Activated naive CD8-positive, alpha-beta T cell treated with anti-CD3 and anti-CD28 coated beads for 36 hours (primary cell): Measurements from ENCODE around the gene TTC23L. TPM values are rescaled to one million over a fixed set of nuclear protein-coding genes. Genes with fewer than 3 reads are reported as not detected.

Experiments used
- DNase-seq: peaks from one replicate; pipeline ENCODE4 v3.0.0; 2021
- H3K27ac Mint-ChIP-seq: one replicate; pipeline ENCODE4 v1.8.0; 2022; ENCODE audit warnings: mild to moderate bottlenecking, moderate library complexity, mixed read lengths
- H3K27me3 Mint-ChIP-seq: one replicate; pipeline ENCODE4 v1.8.0; 2022; ENCODE audit warnings: mild to moderate bottlenecking, mixed read lengths
- H3K36me3 Mint-ChIP-seq: one replicate; pipeline ENCODE4 v1.8.0; 2021; ENCODE audit warnings: mild to moderate bottlenecking, mixed read lengths
- H3K4me1 Mint-ChIP-seq: one replicate; pipeline ENCODE4 v1.8.0; 2021; ENCODE audit warnings: mixed read lengths
- H3K4me3 Mint-ChIP-seq: one replicate; pipeline ENCODE4 v1.8.0; 2022; ENCODE audit warnings: mild to moderate bottlenecking, moderate library complexity, mixed read lengths
- H3K9me3 Mint-ChIP-seq: one replicate; pipeline ENCODE4 v1.8.0; 2022; ENCODE audit warnings: mixed read lengths
- total RNA-seq, 2 experiments: library from RNA; stranded (reverse); gene quantifications; one replicate each; pipeline ENCODE4 v1.2.3, GENCODE V29; 2021

The TTC23L gene
- total RNA-seq, 2 experiments from 2014 or later: 0.30 TPM; not detected in 1

DNA sequence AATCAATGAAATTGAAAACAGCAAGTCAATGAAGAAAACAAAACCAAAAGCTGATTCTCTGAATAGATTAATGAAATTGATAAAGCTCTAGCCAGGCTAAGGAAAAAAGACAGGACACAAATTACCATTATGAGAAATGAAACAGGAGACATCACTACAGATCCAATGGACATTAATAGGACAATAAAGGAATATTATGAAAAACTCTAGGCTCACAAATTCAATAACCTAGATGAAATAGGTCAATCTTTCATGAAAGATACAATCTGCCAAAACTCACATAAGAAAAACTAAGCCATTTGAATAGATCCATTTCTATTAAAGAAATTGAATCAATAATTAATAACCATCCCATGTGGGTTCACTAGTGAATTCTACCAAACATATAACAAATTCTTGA, 37.3 kb downstream of the TTC23L start:
- H3K27me3 Mint-ChIP-seq: no peaks in the 10 kb centered on the region
- no peak overlapping the region for H3K4me3 Mint-ChIP-seq
- no peak overlapping the region for H3K27ac Mint-ChIP-seq
- peaks cover 7% of the 10 kb centered on the region for H3K9me3 Mint-ChIP-seq
- no peaks in the 10 kb centered on the region for H3K4me1 Mint-ChIP-seq
- H3K36me3 Mint-ChIP-seq: no peaks in the 10 kb centered on the region
- no peak for DNase-seq

DNA sequence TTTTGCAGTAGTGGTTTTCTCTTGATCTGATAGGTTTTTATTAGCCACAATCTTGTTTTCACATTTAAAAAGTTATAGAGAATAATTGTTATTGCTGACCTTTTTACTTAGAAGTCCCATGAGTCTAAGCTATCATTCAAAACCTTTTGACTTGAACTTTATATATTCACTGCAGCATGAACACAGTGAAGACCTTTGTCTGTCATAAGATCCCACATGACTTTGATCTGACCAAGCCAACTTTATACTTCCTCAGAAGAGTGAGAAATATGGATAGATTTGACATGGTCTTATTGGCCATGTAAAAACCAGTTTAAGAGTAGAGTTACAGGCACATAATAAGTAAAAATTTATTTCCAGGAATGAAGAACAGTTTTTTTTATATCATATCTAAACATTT, 42.3 kb downstream of the TTC23L start:
- no peak overlapping the region for H3K4me3 Mint-ChIP-seq
- no peak overlapping the region for H3K27ac Mint-ChIP-seq
- DNase-seq: no peak
- H3K9me3 Mint-ChIP-seq: peaks cover under 1% of the 10 kb centered on the region
- H3K4me1 Mint-ChIP-seq: no peaks in the 10 kb centered on the region
- H3K27me3 Mint-ChIP-seq: no peaks in the 10 kb centered on the region
- no peaks in the 10 kb centered on the region for H3K36me3 Mint-ChIP-seq

DNA sequence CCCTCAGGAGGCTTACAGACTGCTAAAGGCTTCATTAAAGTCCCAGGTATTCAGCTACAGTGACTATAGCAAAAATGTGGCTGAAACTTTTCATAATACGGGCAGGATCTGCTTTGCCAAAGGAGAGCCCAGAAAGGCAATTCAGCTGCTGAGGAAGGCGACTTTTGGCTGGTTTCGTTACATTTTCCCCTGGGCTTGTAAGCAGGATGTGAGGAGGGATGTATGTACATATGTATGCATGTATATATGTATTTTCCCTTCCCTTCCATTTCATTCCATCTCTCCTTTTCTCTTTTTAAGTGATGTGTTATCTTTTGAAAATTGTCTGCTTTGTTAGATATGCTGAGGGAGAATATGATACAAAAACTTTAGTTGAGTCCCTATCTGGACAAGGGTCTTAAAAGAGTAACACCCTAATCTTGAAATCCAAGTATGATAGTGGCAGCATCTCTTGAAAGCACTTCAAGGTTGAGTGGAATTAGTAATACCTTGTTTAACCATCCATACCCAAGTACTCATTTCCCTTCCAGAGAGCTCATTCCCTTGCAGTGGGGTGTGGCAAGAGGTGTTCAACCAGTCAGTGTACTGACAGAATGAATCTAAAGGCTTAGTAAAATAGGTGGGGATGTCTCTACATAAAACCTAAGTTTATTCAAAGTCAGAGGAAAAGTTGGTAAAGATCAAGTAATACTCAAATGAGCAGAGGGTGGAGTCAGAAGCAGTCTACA, 47.6 kb downstream of the TTC23L start:
- Mint-ChIP-seq H3K9me3 (no peaks in the 10 kb centered on the region), H3K4me3 (no peak overlapping the region), H3K36me3 (no peaks in the 10 kb centered on the region), H3K4me1 (no peaks in the 10 kb centered on the region), H3K27me3 (no peaks in the 10 kb centered on the region), H3K27ac (no peak overlapping the region)
- DNase-seq: no peak

DNA sequence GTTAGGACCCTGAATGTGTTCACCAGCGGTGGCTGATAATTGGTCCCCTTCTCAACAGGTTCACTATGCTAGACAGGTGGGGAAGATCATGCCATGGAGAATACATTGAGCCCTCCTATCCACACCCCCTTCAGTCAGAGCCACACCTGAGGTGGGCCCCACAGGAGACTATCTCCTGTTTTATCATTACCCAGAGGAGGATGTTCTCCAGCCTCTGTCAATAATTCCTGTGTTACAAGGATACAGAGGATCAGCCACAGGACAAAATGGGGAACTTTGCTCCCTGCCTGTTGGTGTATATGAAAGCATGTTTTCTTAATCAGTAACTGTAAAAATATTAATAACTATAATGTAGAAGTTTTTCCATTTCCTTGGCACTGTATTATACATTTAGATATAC, 50.4 kb downstream of the TTC23L start:
- Mint-ChIP-seq H3K27me3 (no peaks in the 10 kb centered on the region), H3K9me3 (no peaks in the 10 kb centered on the region), H3K27ac (no peak overlapping the region), H3K36me3 (no peaks in the 10 kb centered on the region), H3K4me1 (no peaks in the 10 kb centered on the region), H3K4me3 (no peak overlapping the region)
- no peak for DNase-seq

DNA sequence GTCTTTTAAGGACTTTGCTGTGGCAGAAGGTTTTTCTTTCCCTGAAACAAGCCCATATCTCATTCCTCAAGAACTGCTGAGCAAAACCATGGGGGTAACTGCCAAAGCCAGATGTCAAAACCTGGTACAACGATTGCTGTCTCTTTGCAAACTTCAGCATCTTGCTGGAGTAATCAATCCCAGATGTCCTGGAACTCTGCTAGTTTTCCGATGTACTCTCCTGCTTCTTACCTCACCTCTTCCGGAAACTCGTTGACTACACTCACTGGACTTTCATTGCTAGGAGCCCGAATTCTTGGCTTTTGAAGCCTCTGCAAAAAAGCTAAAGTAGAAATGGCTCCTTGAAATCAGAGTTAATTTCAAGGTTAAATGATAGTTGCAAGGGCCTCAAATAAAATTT, 53.0 kb downstream of the TTC23L start:
- H3K27me3 Mint-ChIP-seq: no peaks in the 10 kb centered on the region
- H3K36me3 Mint-ChIP-seq: no peaks in the 10 kb centered on the region
- DNase-seq: no peak
- H3K9me3 Mint-ChIP-seq: no peaks in the 10 kb centered on the region
- H3K4me1 Mint-ChIP-seq: no peaks in the 10 kb centered on the region
- H3K27ac Mint-ChIP-seq: no peak overlapping the region
- H3K4me3 Mint-ChIP-seq: no peak overlapping the region

DNA sequence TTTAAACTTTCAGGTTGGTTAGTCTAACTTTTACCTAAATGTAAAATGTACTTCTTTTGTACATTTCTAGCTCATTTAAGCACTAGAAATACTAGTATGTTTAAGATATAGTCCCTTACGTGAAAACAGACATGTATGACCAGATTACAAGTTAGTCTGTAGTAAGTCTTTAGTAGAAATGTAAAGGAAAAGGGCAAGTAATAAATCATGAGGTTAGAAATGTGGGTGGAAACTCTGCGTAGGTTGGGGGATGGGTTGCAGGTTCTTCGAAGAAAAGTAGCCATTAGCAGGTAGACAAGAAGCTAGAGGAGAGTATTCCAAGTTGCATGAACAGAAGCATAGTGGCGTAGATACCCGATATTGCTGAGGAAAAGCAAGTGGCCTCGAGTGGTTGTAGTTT, 53.5 kb downstream of the TTC23L start:
- no peak overlapping the region for H3K27ac Mint-ChIP-seq
- no peaks in the 10 kb centered on the region for H3K4me1 Mint-ChIP-seq
- DNase-seq: no peak
- H3K27me3 Mint-ChIP-seq: no peaks in the 10 kb centered on the region
- no peaks in the 10 kb centered on the region for H3K9me3 Mint-ChIP-seq
- no peak overlapping the region for H3K4me3 Mint-ChIP-seq
- no peaks in the 10 kb centered on the region for H3K36me3 Mint-ChIP-seq

DNA sequence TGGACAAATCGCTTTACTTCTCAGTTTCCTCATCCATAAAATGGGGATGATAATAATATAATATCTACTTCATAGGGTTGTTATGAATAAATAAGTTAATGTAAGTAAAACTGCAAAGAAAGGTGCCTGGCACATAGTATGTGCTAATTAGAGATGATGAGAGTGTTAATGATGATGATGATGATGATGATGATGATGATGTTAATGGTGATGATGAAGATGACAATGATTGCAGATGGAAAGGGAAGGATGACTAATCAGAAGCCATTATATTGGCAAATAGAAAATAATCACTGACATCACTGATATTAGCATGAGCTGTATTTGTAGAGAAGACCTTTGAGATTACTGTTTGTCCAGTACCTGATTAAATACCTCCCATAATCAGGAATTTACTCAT, 55.8 kb downstream of the TTC23L start:
- no peak for DNase-seq
- Mint-ChIP-seq H3K36me3 (no peaks in the 10 kb centered on the region), H3K27ac (no peak overlapping the region), H3K4me3 (no peak overlapping the region), H3K4me1 (no peaks in the 10 kb centered on the region), H3K27me3 (no peaks in the 10 kb centered on the region), H3K9me3 (no peaks in the 10 kb centered on the region)

DNA sequence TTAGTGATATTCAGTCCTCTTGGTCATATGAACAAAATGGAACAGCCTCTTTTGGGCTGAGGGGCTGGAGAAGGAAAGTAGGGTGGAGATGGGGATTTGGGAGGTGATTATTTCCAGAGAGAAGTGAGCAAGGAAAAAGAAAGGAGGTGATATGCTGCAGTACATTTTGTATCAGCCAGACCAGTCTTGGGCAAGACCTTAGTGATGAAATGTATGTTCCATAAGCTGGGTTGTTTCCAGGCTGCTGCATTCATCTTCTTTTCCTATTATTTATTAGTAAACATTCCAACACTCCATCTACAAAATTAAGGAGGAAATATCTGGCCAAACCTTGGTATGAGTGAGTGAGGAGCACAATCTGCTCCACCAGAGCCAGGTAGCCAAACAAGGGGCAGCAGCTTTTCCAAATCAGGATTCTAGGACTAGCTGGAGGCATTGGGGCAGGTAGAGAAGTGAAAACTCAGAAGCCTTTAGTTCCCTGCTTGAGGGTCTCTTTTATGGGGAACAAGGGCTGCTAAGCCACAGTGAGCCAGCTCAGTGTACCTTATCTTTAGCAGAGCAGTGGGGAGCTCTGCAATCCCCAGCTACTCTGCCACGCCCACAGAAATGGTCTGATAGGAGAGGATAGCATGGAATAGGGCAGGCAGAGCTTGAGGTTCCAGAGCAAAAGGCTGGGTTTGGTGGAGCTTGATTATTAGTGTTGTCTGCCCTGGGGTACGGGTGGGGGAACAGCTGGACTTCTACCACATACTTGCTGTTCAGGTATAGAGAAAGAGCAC, 56.9 kb downstream of the TTC23L start:
- Mint-ChIP-seq H3K4me3 (no peak overlapping the region), H3K9me3 (no peaks in the 10 kb centered on the region), H3K27me3 (no peaks in the 10 kb centered on the region), H3K36me3 (no peaks in the 10 kb centered on the region), H3K4me1 (no peaks in the 10 kb centered on the region), H3K27ac (no peak overlapping the region)
- DNase-seq: no peak

DNA sequence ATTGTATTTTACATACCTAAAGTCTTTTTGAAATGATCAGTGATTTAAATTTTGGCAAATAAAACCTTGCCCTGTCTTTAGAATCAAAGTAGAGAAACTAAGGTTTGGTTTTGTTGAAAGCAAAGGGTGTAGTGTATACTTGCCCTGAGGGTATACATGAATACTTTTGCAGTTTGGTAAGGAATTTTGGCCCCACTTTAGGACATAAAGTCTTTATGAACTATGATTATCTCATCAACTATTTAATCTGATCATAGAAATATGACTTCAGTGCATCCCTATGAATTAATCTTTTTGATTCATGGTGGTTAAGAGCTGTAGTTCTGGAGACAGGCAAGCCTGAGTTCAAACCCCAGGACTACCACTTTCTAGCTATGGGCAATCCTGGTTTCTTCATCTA, 58.7 kb downstream of the TTC23L start:
- no peaks in the 10 kb centered on the region for H3K4me1 Mint-ChIP-seq
- no peaks in the 10 kb centered on the region for H3K9me3 Mint-ChIP-seq
- no peak for DNase-seq
- no peaks in the 10 kb centered on the region for H3K27me3 Mint-ChIP-seq
- H3K4me3 Mint-ChIP-seq: no peak overlapping the region
- H3K36me3 Mint-ChIP-seq: peaks cover 3% of the 10 kb centered on the region
- H3K27ac Mint-ChIP-seq: no peak overlapping the region

DNA sequence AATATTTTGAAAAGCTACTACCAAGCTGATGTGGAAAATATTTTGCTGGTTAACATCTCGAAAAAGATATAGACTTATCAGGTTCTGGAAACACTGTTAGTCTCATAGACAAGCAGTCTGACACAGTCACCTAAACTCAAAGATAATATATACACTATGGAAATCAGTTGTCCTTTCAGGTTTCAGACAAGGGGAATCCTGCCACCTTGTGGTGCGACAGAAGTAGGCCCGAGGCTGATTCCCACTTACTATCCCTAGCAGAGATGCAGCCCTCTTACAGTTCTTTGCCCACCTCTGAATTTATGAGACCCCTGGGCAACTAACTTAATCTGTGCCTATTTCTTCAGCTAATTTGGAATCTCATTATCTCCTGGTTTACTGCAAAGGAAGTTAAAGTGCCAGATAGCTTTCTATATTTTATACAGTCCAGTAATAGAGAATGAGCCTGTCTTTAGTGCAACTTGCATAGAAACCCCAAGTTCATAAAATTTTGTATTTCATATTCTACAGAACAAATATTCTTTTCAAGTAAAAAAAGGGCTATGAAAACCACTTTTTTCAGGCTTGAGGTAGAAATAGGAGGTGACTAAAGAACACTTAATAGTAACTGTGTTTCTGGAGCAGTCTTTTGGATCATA, 59.4 kb downstream of the TTC23L start:
- H3K36me3 Mint-ChIP-seq: peaks cover 5% of the 10 kb centered on the region
- no peaks in the 10 kb centered on the region for H3K27me3 Mint-ChIP-seq
- no peaks in the 10 kb centered on the region for H3K4me1 Mint-ChIP-seq
- peak; percentile 45 for DNase-seq
- H3K4me3 Mint-ChIP-seq: no peak overlapping the region
- H3K9me3 Mint-ChIP-seq: no peaks in the 10 kb centered on the region
- H3K27ac Mint-ChIP-seq: no peak overlapping the region

DNA sequence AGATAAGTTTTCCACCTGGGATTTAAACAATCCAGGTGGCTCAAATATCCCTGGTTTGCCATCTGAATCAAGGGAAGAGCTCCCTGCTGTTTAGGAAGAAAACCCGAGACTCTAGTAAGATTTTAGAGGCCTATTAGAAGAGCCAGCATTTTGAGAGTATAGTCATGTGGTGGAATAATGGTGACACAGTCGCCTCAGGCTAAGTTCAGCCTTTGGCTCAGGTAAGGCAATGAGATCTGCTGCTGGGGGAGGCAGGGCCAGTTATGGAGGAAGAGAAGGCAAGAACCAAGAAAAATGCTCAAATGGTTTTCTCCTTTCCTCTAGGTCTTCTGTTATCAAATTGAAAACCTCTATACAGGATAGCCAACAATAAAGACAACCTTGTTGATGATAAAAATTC, 60.1 kb downstream of the TTC23L start:
- DNase-seq: no peak
- no peak overlapping the region for H3K4me3 Mint-ChIP-seq
- no peaks in the 10 kb centered on the region for H3K27me3 Mint-ChIP-seq
- H3K4me1 Mint-ChIP-seq: no peaks in the 10 kb centered on the region
- H3K36me3 Mint-ChIP-seq: peaks cover 8% of the 10 kb centered on the region
- no peak overlapping the region for H3K27ac Mint-ChIP-seq
- H3K9me3 Mint-ChIP-seq: no peaks in the 10 kb centered on the region

DNA sequence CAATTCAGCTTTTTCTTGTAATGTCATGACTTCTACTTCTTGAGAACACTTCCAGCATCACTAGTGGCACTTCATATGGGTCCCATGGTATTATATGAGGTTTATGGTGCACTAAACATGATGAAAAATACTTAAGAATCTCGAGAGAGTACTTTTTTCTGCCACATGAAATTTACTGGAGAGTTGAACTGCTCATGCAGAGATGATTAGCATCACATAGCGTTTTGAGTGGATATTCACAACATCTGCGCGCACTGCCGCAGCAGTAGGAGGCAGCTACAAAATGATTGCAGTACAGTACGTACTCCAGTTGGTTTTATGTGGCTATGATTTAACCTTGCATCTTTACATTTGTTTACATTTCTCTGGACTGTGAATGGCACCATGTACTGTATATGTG, 61.7 kb downstream of the TTC23L start:
- H3K27me3 Mint-ChIP-seq: no peaks in the 10 kb centered on the region

DNA sequence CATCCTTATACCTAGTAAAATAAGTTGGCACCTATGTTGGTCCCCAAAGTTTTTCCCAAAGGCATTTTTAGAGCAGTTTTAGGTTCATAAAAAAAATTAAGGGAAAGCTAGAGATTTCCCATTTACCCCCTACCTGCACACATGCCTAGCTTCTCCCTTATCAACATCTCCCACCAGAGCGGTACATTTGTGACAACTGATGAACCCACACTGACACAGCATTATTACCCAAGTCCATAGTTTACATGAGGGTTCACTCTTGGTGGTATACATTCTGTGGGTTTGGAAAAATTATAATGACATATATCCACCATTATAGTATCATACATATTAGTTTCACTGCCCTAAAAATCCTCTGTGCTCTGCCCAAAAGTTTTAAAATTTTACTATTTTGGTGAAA, 64.3 kb downstream of the TTC23L start:
- Mint-ChIP-seq H3K27me3 (no peaks in the 10 kb centered on the region), H3K36me3 (peaks cover 17% of the 10 kb centered on the region), H3K4me3 (no peak overlapping the region), H3K4me1 (no peaks in the 10 kb centered on the region), H3K27ac (no peak overlapping the region), H3K9me3 (no peaks in the 10 kb centered on the region)
- DNase-seq: no peak

More for the DNA sequence above, 61.7 kb downstream of the TTC23L start:
- no peak for DNase-seq
- H3K27ac Mint-ChIP-seq: no peak overlapping the region
- H3K9me3 Mint-ChIP-seq: no peaks in the 10 kb centered on the region
- peaks cover 15% of the 10 kb centered on the region for H3K36me3 Mint-ChIP-seq
- no peaks in the 10 kb centered on the region for H3K4me1 Mint-ChIP-seq
- H3K4me3 Mint-ChIP-seq: no peak overlapping the region

DNA sequence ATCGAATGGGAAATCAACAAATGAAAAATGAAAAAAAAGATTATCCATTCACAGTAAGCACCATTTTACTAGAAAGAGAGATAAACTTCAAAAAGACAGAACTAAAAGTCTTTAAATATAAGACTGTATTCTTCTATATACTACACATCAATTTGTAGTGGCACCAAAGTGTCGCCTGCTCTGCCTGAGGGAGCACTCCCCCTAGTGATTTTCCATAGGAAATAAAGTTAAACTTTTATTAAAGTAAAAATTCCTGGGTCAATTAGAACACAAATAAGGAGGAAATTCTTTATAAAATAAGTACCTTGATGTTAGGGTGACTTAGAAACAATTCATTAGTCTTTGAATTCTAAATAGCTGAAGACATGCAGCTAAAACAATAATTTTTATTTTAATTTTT, 66.6 kb downstream of the TTC23L start:
- H3K27me3 Mint-ChIP-seq: no peaks in the 10 kb centered on the region
- peaks cover 6% of the 10 kb centered on the region for H3K4me1 Mint-ChIP-seq
- no peaks in the 10 kb centered on the region for H3K9me3 Mint-ChIP-seq
- peaks cover 30% of the 10 kb centered on the region for H3K36me3 Mint-ChIP-seq
- H3K4me3 Mint-ChIP-seq: no peak overlapping the region
- no peak for DNase-seq
- H3K27ac Mint-ChIP-seq: no peak overlapping the region

DNA sequence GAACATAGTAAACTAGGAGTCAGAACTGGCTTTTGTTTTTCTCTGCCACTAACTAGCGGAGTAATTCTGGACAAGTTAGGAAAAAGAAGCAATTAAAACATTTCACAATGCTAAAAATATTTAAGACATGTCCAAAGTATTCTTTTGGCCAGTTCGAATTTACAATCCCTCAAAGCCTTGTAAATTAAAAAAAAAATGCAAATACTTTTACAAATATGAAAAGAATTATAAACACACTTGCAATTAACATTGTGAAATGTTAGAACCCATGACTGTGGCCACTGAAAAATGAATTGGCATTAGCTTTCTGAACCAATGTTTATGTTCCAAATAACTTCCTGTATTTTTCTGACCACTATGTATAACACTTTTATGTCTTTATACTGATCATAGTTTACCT, 74.1 kb downstream of the TTC23L start:
- peaks cover 57% of the 10 kb centered on the region for H3K36me3 Mint-ChIP-seq
- H3K27ac Mint-ChIP-seq: no peak overlapping the region
- H3K4me1 Mint-ChIP-seq: peaks cover 32% of the 10 kb centered on the region
- no peaks in the 10 kb centered on the region for H3K27me3 Mint-ChIP-seq
- no peak overlapping the region for H3K4me3 Mint-ChIP-seq
- no peaks in the 10 kb centered on the region for H3K9me3 Mint-ChIP-seq
- no peak for DNase-seq
